GM19043 (cell line): ENCODE data around the gene MAD1L1.
"Not testable (repeated sequence)": the region's sequence is repeated elsewhere in the genome, so short reads cannot be mapped to it uniquely, and the experiment has no call there.

Experiments used
- ATAC-seq: cut with Tn5 transposase; IDR thresholded peaks from one replicate; pipeline ENCODE4 v1.9.1; 2021; ENCODE audit warnings: low read depth; ENCODE audit not compliant: unreplicated experiment

Gene MAD1L1

DNA sequence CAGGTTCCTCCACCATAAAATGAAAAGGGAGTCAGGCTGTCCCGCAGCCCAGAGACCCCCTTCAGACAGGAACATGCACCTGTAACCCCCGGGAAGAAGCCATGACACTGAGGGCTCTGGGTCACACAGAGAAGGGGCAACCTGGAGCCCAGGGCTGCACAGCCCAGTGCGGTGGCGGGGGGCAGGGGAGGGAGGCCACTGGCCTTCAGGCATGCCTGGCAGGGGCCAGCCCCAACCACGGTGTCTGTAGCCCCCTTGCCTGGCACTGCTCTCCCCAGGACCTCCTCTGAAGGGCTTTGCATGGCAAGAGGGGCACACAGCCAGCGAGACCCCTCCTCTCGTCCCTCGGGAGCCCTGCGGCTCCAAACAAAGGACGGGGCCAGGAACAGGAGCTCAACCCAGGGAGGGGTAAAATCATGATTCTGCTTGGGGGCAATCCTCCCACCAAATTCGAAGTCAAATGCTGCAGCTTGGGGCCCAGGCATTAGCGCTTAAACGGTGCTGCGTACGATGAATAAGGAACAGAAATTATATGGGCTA is 235.1 kb downstream of the MAD1L1 start:
- no peak for ATAC-seq

DNA sequence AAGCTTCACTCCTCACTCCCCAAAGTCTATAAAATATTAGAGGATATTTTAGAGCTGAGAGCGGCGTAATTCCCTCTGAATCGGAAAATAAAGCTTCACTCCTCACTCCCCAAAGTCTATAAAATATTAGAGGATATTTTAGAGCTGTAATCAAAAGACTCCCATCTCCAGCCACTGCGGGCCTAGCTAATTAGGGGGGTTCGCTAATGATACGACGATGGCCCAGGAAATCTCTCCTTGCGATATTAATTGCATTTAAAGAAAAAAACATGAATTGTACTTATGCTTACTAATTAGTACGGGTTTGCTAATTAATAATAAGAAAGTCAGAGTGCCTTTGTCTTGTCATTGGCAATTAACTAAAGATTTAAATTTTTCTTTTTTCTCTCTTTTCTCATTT is 235.9 kb downstream of the MAD1L1 start:
- no peak for ATAC-seq

GRCh38 chr7:1995911-1996420 is 236.8 kb downstream of the MAD1L1 start:
- ATAC-seq = not testable (repeated sequence)

GRCh38 chr7:1995426-1995825 is 237.3 kb downstream of the MAD1L1 start:
- no peak for ATAC-seq

DNA sequence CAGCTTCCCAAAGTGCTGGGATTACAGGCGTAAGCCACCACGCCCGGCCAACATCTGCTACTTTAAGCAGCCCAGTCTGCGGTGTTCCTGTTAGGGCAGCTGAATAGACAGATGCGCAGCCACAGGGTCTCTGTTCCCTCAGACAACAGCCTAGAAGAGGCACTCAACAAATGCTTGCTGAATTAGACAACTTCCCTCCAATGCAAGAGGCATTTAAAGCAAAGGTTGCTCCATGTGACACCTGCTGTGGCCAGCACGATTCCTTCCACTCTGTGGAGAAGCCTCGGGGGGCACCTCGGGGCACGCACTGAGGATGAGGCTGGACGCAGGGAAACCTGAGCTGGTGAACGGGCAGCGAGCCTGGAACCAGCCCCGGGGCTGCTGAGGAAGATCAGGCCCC is 237.8 kb downstream of the MAD1L1 start:
- ATAC-seq = no peak

DNA sequence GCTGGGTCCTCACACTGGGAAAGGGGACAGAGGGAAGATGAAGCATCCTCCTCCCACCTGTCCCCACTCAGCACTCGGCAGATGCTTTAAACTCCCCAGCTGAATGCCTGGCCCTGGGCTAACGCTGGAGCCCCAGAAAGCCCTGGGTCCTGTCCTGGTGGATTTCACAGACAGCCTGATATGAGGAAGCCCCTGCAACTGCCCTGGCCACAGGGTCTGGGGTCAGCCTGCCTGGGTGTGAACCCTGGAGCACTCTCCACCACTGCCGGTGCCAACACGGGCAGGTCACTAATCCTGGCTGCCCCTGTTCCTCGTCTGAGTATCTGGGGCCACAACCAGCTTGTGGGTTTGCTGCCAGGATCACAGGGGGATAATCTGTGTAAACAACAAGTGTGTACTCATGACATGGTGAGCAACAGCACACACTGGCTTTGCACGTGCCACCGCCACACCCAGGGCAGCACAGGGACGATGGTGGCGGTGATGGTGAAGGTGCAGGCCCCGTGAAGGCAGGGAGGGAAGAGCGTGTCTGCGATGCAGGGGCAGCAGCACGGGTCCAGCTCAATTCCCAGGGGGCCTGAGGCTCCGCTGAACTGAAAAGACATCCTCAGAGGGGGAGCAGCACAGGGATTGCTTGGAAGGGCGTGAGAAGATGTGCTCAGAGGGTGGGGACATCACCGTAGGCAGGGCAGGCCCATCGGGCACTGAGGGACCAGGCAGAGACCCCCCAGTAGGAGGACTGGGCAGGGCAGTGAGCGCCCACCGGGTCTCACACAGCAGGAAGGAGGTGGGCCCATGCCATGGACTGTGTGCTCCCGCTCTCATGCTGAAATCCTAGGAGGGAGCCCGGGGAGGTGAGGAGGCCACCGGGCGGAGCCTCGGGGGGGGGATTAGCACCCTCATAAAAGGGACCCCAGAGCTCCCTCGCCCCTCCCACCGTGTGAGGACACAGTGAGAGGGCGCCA is 238.7 kb downstream of the MAD1L1 start:
- ATAC-seq = no peak

- no peak for ATAC-seq
Measured at GRCh38 chr7:1993031-1993695, 239.6 kb downstream of the MAD1L1 start.

GRCh38 chr7:1992554-1992953 is 240.2 kb downstream of the MAD1L1 start:
- ATAC-seq = no peak

DNA sequence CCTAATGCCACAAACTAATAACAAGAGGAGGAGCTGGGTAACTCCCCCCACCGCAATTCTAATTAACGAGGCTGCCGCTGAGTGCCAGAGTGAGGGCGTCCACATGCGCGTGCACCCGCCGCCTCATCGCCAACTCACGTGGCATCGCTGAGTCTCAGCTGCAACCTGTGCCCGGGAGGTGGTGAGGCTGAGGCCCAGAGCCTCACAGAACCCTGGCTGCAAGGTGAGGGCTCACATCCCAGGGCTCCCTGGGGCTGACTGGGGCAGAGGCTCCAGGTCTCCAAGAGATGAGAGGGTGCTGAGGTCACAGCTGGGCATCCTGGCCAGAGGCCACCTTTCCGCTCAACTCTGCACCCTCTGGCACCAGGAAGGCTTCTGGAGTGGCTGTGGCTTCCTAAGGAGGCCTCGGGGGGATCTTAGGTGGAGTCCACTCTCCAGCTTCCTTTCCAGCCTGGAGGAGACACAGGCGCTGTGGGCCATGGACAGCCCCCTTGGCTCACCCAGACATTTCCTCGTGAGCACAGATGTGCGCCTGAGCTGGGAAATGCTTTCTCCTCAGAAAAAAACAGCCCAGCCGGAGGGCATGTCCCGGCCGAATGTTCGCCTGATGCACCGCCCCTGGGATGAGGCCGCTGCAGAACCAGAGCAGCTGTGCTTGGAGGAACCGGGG is 242.6 kb downstream of the MAD1L1 start:
- ATAC-seq = no peak

- ATAC-seq = no peak
Measured at GRCh38 chr7:1989049-1989860, 243.5 kb downstream of the MAD1L1 start.

- ATAC-seq = no peak
Measured at GRCh38 chr7:1988533-1988930, 244.2 kb downstream of the MAD1L1 start.

- no peak for ATAC-seq
Measured at GRCh38 chr7:1987591-1988532, 244.9 kb downstream of the MAD1L1 start.

DNA sequence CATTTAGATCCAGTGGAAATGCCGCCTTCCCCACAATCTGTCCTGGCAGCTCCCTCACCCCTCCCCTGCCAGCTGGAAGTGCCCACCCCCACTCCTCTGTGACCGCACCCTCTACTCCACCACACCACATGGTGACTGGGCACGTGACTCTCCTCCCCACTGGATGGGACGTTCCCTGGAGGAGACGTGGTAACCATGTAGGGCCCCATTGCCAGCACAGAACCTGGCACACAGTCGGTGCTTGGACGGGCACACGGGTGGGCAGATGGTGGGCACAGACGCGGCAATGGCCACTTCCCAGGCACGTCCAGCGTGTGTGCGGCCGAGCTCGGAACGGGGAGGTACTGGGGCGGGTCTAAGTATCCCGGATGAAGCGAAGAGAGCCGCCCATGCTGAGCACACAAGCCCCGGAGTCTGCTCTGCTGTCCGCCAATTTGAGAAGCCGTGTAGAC is 245.6 kb downstream of the MAD1L1 start:
- ATAC-seq = no peak

- no peak for ATAC-seq
Measured at GRCh38 chr7:1986366-1987083, 246.2 kb downstream of the MAD1L1 start.

DNA sequence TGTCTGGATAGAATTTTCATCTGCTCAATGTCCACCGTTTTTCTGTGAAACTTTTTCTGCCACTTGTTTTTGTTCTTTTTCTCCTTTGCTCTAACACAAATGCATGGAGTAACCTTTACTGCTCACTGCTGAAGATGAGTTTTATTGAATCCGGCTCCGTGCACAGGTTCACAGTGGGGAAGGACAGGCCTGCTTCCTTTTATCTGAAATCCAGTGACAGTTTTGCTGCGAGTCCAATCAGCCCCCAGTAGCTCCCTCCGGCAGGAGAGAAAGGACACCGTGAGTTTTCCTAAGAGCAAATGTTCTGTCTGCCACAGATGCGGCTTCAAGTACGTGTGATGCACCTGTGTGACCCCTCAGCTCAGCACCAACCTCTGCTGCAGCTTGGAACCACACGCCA is 246.8 kb downstream of the MAD1L1 start:
- ATAC-seq = no peak

GRCh38 chr7:1985042-1985441 is 247.7 kb downstream of the MAD1L1 start:
- no peak for ATAC-seq

GRCh38 chr7:1981878-1982230 is 250.9 kb downstream of the MAD1L1 start:
- ATAC-seq = no peak

DNA sequence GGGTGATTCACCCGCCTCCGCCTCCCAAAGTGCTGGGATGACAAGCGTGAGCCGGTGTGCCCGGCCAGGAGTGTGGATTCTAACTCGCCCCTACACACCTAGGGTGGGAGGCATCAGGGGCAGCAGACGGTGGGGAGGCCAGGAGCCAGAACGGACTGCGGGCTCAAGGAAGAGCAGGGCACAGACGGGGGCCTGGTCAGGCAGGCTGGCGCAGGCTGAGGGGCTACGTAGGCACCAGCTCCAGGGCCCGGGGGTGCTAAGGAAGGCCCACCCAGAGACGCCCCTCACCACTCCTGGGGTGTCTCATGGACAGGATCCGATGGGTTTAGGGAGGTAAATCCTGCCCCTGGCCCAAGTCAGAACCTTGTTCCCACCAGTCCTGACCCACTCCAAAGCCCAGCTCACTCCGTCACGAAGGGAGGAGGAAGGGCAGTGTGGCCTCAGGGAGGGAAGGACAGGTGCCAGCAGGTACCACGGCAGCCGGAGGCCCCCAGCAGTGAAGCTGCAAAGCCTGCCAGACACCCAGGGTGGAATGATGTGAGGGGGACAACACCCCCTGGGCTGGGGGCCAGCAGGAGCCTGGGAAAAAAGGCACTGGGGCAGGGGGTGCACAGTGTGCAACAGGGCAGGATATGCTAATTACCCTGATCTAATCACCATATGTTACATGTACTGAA is 251.4 kb downstream of the MAD1L1 start:
- ATAC-seq = no peak
